NCI-H2196 (cell line): ENCODE results near the gene SGSM1.

Source experiments
- DNase-seq: peaks from one replicate; lab custom pipeline; 2025; ENCODE audit not compliant: unreplicated experiment; lab: John Stamatoyannopoulos, UW

SGSM1 gene

DNA sequence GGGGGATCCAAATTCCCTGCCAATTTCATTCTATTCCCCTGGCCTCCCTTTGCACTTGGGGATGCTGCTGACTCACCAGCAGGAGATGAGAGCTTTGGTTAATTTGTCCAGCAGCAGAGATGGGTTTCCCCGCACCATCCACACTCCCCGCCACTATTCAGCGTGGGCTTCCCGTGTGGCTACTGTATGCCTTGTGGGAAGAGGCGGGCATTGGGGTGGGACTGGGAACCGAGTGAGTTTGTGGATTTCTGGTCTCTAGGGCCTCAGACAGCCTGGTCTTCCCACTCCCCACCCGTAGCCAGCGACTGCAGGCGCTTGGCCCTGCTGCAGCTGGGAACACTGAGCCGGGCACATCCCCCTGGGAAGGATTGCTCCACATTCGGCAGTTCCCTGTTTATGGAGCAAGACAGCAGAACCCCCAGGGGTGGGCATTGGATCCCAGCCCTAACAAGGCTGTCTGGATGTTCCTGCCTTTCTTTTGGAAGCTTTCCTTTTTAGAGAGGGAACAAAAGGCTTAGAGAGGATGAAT is 169.9 kb downstream of the SGSM1 start:
- DNase-seq: no peak

DNA sequence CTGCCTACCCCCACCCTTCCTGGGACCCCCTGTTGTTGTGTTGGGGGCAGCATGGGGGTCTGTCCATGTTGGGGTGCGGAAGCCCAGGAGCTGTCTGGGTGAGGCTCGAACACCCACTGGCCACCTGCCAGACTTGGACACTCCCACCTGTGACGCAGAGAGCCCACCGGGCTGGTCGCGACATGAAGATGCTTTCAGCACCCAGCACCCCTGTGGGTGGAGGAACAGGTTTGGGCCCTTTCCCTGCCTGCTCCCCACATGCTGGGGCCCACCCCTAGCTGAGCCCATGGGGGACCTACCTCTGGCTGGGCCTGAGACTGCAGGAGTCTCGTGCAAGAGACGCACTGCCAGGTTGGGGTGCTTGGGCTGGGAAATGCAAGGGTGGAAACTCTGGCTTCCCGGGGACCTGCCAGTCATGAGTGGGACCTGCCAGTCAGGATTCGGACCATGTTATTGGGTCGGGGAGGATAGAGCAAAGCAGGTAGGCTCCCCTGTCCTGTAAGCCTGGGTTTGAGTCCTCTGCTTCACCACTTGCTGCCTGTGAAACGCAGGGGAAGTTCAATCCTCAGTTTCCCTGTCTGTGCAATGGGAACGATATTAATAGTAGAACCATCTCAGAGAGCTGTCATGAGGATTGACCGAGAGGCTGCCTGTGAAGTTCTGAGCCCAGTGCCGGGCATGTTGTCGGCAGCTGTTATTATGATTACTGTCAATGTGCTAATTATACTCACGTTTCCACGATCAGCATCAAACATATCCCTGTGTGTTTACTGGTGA is 170.6 kb downstream of the SGSM1 start:
- no peak for DNase-seq
